HG02870 (cell line): Measurements from ENCODE around the gene KANK4.

Experiments used
- ATAC-seq: cut with Tn5 transposase; IDR thresholded peaks from one replicate; pipeline ENCODE4 v1.9.1; 2021; ENCODE audit warnings: mild to moderate bottlenecking, moderate library complexity; ENCODE audit not compliant: unreplicated experiment

The KANK4 gene

DNA sequence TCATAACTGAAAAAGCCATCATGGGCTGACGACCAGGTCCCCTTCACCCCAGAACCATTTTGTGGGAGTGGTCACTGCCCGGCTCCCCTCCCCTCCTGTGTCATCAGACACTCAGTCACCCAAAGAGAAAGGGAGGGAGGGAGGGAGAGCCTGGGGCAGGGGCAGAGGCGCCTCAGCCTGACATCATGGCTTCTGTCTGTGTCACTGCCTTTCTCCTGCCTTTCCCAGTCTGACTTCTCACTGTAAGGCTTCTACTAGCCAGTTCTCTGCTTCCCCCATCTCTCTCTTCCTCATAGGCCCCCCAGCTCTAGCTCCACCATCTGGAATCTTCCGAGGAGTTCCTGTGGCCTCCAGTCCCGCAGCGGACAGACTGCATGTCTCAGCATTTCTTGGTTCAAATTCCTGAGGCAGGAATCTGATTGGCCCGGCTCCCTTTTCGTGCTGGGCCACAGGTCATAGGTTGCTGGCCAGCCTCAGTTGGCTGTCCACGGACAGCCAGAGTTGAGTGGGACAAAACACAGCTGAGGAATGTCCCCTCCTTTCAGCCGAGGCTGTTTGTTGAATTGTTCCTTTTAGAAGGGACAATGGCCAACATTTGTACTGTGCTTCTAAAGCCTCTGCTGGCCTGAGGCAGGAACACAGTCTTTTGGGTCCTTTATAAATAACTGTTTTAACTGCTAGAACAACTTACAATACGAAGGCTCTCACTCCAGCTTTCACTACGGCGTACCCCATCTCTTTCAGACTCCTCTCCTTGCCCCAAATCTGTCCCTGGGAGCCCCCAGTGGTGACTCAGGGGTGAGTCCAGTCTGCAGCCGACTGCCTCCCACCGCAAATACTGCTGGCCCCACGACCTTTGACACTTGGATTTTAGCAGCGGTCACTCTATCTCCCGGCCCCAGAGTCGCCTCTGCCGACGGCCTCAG is 18.7 kb upstream of the KANK4 start:
- ATAC-seq, result no peak

DNA sequence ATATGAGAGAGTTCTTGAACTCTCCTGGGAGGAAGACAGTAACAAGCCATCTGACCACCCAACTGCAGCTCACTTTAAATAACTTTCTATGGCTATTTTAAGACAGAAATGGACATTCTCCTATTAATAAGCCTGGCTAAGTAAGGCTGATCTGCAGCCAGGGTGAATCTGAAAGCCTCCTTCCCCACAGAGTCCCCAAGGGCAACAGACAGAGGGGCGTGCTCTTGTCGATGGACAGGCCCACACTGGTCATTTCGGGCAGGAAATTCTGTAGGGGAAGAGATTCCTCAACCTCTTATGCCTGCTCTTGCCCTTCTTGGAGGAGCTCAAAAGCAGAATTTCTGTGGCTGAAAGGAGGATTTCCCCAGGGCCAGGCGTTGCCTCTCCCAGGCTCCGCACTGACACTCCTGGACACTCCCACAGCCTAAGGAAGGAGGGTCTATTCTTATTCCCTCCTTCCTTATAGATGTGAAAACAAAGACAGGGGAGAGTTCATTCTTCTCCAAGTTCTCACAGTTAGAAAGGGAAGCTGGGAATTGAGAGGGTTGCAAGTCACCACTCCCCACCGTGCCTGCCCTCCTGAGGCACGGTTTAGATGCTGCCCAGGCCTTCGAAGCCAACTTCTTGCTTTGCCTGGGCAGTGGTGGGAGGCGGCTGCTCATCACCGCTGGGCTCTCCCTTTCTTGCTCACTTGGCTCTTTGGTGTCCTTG is 17.9 kb upstream of the KANK4 start:
- ATAC-seq, result no peak

DNA sequence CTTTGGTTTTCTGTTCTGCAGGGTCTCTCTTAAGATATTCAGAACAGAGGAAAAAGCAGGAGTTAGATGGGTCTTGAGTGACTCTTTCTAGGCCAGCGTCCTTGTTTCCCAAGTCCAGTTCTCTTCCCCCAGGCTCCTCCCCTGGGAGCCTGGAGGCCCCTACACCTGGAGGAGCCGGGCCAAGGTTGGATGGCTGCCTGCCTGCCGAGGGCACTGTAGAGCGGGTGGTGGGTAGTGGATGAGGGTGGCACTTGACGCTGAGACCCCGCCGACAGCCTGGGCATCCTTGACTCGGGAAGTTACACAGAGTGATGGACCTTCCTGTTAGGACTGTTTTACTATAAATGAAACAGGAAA is 17.4 kb upstream of the KANK4 start:
- no peak for ATAC-seq

DNA sequence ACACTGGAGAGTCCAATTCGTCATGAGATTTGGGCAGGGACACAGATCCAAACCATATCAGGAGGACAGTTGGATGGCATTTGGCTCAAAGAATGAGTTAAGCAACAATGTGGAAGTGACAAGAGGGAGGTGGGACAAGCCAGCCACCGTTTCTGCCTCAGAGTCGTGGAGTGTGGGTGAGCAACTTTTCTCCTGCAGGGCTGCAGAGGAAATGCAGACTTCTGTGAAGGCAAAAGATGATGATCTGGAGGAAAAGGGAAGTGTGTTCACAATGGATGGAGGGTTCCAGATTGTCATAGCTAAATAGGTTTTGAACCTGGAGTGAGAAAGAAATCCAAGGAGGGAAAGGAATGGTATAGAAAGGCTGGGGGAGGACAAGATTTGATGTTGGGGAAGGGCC is 16.4 kb upstream of the KANK4 start:
- ATAC-seq, result no peak

DNA sequence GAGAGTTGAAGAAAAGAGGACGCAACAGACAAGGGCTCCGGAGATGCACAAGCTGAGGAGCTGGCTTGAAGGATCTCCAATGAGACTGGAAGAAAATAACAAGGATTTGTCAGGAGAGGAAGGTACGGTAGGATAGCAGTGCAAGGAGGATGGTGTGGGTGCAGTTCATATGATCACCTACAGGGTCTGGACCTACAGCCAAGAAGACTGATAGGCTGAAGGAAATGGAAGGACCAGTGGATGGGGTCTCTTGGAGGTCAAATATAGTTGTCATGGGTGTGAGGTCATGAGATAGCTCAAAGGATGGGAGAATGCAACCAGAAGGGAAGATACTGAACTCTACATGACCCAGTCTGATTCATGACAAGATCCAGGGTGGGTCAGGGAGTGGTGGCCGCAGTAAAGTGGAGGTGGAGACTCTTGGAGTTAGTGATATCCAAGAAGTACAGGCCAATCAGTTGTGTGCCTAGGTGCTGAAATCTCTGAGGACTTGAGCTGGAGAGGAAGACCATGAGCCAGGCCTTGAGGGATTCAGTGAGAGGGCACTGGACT is 15.3 kb upstream of the KANK4 start:
- no peak for ATAC-seq

DNA sequence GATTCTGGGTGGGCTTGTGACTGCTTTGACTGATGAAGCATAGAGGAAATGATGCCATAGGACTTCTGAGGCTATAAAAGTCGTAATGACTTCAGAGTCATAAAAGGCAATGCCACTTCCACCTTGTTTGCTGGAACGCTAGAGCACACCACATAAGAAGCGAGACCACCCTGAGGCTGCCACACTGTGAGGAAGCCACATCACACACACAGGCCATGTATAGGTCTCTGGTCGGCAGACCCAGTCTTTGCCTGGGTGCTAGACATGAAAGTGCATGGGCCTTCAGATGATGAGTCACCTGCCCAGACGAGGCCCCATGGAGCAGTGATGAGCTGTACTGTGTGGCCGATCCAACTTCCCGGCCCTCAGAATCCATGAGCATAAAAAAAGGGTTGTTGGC is 14.2 kb upstream of the KANK4 start:
- no peak for ATAC-seq

DNA sequence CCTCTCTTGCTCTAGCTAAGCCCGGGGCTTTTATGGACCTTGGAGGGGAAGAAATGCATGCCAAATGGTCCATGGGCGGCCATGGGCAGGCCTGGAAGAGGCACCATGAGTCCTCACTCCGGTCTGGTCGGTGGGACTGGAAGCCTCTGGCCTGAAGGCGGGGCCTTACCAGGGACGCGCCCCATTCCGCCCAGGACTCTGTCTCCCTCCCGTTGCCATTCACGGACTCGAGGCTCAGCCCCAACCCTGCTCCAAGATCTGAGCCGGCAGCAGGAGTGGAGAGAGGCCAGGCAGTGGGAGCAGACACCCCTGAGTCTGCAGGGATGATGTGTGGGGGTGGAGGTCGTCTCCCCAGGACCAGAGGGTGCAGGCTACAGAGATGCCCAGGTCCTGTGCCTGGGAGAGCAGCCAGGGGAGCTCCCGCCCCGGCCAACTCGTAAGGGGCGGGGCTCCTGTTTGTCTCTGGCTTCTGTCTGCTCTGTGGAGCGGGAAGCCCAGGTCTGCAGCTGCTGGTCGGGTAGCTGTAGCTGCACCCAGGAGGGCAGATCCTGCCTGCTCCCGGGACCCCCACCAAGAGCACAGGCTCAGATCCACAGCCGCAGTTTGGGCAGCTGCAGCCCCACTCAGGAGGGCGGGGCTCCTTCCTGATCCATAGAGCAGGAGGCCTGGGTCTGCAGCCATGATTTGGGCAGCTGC is 8.3 kb upstream of the KANK4 start:
- no peak for ATAC-seq

DNA sequence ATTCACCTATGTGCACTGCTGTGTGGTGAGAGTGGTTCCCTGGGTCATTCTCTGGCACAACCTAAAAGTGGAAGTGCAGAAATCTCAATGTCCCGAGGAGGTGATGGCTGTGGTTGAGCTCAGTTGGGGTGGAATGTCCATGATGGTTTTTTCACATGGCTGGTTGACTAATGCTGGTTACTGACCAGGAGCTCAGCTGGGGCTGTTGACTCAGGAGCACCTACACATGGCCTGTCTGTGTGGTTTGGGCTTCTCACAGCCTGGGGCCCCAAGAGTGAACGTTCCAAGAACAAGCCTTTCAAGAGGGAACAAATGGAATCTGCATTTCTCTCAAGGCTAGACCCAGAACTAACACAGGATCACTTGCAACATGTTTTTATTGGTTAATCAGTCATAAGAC is 6.4 kb upstream of the KANK4 start:
- ATAC-seq, result no peak

DNA sequence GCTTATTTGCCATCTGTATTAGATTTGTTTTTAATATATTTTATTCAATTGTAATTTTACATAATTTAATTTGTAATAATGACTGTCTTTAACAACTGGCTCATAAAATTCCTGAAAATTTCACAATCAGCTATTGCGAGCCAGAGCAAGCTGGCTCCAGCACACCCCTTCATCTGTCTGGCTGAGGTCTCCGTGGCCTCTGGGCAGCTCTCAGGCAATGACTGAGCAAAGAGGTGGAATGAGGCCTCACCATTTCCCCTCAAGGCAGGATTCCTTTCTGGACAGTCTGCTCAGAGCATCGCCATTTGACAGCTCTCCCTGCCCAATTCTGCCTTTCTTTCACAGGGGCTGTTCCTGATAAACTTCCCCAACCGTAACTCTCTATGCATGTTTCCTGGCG is 5.8 kb upstream of the KANK4 start:
- ATAC-seq, result no peak

DNA sequence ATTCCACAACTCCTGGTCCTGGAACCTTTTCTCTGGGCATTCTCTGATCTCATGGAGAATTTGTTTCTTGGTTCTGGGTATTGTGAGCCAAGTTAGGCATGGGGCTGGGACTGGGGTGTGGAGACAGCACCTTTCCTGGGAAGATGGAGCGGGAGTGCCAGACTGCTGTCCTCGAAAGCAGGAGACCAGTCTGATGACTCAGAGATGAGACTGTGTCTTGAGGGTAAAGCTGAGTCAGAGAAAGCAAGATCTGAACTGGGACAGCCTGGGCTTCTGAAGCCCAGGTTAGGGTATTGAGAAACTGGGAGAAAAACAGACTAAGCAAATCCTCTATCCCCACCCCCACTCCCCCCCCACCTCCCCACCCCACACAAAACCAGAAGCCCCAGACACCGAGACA is 2.2 kb upstream of the KANK4 start:
- ATAC-seq, result no peak

DNA sequence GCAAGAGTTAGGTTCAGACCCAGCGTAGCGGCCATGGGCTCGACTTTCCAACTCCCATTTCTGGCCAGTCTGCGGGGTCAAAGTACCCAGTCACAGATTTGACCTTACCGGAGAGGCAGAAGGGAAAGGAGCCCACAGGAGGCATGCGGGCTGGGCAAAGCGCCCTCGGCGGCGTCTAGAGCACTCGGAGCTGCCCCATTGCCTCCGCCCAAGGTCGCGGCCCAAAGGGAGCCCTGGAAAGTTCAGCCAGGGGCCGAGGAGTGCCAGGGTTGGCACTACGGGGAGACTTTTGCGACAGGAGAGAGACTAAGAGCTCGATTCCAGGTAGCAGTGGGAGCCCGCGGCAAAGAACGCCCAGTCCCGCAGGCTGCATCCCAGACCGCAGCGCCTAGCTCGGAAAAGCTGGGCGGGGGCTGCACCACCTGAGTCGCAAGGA is 896 bp downstream of the KANK4 start:
- ATAC-seq, result no peak

DNA sequence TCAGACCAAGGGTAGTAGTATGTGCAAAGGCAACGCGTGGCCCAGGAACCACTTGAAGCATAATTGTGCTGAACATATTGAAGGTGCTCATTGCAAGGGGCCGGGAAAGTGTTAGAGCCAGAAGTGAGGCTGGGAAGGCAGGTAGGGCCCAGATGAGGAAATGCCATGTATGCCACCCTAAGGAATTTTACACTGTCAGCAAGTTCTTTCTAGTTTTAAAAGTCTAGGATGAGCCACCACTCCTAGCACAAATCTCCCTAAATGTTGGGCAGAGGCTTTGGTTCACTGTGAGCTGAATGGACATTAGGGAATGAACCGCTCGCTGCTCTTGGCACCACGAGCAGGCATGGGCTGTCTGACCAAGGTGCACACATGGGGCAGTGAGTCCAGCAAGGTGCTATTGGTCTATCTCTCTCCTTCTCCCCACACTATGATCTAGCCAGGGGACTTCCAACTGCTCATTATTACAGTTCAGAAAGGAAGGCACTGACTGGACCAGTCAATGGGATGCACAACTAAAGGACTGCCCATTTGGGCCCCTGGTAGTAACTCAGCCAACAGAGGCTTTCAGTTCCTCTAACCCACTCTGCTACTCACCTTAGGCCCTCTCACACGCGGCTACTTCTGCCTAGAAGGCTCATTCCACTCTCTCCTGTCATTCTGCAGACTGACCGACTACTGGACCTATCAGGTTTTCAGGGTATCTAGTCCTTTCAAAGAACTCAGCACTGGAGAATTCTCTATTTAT is 2.0 kb downstream of the KANK4 start:
- no peak for ATAC-seq

DNA sequence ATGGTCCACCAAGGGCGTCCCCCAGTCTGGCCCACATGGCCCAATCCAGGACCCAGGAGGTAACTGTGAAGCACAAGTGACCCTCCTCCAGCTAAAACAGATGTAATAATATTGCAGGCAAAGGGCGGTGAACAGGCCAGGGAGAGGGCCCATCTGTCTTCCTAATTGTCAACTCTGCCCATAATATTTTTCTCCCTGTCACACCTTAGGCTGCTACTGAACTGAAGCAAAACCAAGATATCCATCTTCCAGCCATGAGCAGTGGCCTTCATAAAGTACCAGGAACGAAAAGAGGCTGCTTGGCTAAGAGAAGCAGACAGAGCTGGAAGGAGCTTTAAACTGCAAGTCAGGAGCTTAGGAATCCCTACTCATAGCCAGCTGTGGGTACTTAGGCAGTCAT is 3.1 kb downstream of the KANK4 start:
- no peak for ATAC-seq

DNA sequence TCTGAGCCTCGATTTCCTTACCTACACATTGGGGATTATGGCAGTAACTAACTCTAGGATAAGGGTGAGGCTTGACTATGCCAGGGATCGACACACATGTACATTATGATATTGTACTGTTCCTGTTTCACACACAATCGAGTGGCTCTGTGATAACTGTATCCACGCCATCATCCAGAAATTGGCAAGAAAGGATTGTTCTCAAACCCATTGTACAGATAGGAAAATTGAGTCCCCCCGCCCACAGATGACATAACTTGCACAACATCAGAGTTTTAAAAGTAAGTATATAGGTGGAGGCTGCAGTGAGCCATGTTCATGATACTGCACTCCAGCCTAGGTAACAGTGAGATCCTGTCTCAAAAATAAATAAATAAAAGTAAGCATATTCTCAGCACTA is 3.8 kb downstream of the KANK4 start:
- ATAC-seq, result no peak

DNA sequence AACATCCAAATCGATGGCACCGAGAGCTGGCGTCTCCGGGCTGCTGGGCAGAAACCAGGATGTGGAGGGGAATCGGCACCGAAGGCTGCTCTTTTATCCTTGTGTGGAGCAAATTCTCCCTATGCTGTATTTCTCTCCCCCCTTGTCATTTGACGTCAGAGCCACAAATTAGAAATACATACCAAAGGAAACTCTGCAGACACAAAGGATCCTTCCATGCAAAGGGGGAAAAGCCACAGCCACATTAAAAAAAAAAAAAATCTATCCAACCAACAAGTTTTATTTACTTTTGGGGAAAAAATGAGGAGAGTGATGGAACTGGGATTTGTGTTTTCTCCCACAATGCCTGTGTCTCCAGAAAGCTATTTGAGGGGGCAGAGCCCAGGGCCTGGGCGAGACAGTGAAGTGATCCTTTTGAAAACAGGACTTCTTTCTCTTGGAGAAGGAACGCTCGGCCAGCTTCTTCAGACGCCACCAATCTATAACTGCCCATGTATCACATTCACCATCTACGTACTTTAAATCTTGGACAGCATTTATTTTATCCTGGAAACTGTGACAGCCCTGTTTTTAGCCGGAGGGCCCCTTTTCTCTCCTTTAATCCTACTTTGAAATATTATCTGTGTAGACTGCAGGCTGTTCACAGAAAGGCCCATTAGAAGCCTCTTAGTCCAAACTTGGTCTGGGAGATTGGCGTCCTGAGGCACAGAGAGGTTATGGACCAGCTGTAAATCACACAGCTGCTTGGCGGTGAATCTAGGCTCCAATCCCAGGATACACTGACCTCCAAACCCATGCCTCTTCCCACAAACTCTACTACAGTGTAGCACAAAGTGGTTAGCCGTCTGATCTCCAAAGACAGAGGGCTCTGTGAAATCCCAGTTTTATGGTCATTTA is 4.5 kb downstream of the KANK4 start:
- ATAC-seq, result no peak

DNA sequence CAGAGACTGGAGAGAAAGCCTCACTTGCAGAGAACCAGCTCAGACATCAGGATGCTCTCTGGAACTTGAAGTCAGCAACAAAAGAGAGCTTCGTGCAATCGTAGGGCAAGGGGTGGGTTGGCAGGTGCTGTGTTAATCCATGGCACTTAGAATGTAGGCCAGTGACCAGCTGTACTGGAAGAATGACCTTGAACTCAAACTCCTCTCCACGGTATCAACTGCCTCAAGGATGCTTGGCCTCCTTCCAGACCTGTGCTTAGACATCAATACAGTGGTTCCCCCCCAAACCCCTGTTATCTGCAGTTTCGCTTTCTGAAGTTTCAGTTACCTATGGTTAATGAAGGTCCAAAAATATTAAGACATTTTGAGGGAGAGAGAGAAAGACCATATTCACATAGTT is 6.5 kb downstream of the KANK4 start:
- ATAC-seq, result no peak

DNA sequence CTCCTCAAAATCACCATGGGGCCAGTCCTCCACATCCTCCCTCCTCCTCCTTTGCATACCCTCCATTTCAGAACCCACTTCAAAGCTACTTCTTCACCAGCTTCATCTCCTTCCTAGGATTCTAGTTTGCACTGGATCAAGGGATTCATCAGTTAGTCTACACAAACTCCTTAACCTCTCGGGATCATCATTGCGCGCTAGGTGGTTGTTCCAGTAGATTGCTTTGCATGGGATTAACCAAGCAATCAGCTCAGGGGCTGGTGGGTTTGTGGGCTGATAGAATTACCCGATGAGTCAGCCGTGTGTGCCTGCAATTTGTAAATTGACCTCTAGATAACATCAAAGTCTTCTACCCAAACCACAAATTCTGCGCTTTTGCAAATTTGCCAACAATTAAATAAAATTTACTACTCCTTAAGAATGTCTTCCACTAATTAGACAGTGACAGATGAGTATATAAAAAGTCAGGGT is 7.7 kb downstream of the KANK4 start:
- no peak for ATAC-seq

DNA sequence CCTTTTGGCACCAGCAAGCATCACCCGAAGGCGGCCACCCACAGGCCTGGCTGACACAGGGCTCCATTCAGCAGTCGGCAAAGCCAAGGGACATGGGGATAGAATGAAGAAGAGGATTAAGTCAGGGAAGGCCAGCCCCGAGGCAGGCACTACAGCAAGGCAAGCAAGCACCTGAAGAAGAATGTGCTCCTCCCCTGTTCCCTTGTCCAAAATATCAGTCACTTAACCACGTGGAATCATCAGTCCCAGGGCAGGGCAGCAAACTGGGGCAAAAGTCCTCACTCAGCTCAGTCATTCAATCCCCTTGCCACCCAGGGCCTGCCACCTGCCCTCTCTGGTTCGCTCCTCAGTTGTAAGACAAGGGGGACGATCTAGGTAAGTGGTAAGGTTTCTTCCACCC is 9.3 kb downstream of the KANK4 start:
- no peak for ATAC-seq

DNA sequence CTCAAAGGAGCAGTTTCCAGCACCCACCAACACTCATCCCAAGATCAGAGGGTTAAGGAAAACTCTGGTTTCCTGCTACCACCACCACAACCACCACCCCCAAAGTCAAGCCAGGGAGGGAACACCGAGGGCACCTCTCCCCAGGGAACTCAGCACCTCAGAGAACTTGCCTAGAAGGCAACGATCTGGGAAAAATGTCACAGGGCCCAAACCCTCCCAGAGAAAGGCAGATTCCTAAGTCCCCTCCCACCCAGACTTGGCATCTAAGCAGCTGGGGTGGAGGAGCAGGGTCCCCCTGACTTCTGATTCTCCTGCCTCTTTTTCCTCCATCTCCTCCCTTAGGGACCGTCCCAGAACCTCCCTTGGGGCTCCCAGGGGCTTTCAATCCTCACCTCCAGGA is 10.6 kb downstream of the KANK4 start:
- no peak for ATAC-seq
